A172 (cell line): ENCODE data around the gene SPG7. TPM values are rescaled to one million over a fixed set of nuclear protein-coding genes. Genes with fewer than 3 reads are reported as not detected.

Experiments
- DNase-seq: peaks from one replicate; pipeline ENCODE4 v3.0.0-alpha.2; 2015; ENCODE audit warnings: low spot score
- total RNA-seq: library from RNA; depleted of rRNA; stranded (reverse); fragments of >200 nt; shearing (Covaris generic); gene quantifications from 2 replicates; pipeline ENCODE4 v1.2.3, GENCODE V29; 2014

SPG7 gene
- total RNA-seq, 1 experiment from 2014 or later = 208 TPM

GRCh38 chr16:89517128-89517527 lies 8.9 kb downstream of the SPG7 start:
- DNase-seq = no peak

- DNase-seq = no peak
Observed at GRCh38 chr16:89519881-89520280, 11.7 kb downstream of the SPG7 start.

GRCh38 chr16:89522287-89522686 lies 14.1 kb downstream of the SPG7 start:
- DNase-seq = no peak

GRCh38 chr16:89523680-89524344 lies 15.6 kb downstream of the SPG7 start:
- DNase-seq = no peak

GRCh38 chr16:89525146-89525913 lies 17.1 kb downstream of the SPG7 start:
- DNase-seq = no peak

GRCh38 chr16:89529097-89529496 lies 20.9 kb downstream of the SPG7 start:
- DNase-seq = no peak

- no peak for DNase-seq
Observed at GRCh38 chr16:89530401-89531381, 22.5 kb downstream of the SPG7 start.

GRCh38 chr16:89531821-89532526 lies 23.8 kb downstream of the SPG7 start:
- DNase-seq = no peak

GRCh38 chr16:89534252-89534756 lies 26.1 kb downstream of the SPG7 start:
- DNase-seq = no peak

GRCh38 chr16:89536371-89536770 lies 28.2 kb downstream of the SPG7 start:
- no peak for DNase-seq

GRCh38 chr16:89536886-89537548 lies 28.8 kb downstream of the SPG7 start:
- no peak for DNase-seq

- no peak for DNase-seq
Observed at GRCh38 chr16:89537549-89537925, 29.3 kb downstream of the SPG7 start.

- DNase-seq = no peak
Observed at GRCh38 chr16:89538286-89538685, 30.1 kb downstream of the SPG7 start.

GRCh38 chr16:89540557-89540956 lies 32.4 kb downstream of the SPG7 start:
- no peak for DNase-seq

GRCh38 chr16:89541792-89542191 lies 33.6 kb downstream of the SPG7 start:
- no peak for DNase-seq

GRCh38 chr16:89544113-89544512 lies 35.9 kb downstream of the SPG7 start:
- no peak for DNase-seq

- DNase-seq = no peak
Observed at GRCh38 chr16:89544713-89545043, 36.5 kb downstream of the SPG7 start.

GRCh38 chr16:89545044-89545830 lies 37.0 kb downstream of the SPG7 start:
- no peak for DNase-seq

- DNase-seq = no peak
Observed at GRCh38 chr16:89545831-89546574, 37.8 kb downstream of the SPG7 start.
